ENCODE data around the gene SLC5A9. TPM values are rescaled to one million over a fixed set of nuclear protein-coding genes. Genes with fewer than 3 reads are reported as not detected.

The SLC5A9 gene
- total and polyA plus RNA-seq, 2 donors (not counting 1 experiment from before 2014, with no cell fraction given) = 0.07 TPM; not detected in 1

GRCh38 chr1:48207131-48207530 lies 15.4 kb upstream of the SLC5A9 start:
- no peak overlapping the region for H3K4me3 Mint-ChIP-seq
- intact Hi-C loops (cut with micrococcal nuclease) = no loop called here
- CTCF ChIA-PET = no interaction called here
- no peaks in the 10 kb centered on the region for H4K20me1 ChIP-seq (ENCODE audit: control insufficient read depth, insufficient read depth, low read length, poor library complexity, severe bottlenecking)
- no peak overlapping the region for H3K27ac ChIP-seq (ENCODE audit: low read length in 2 of 2)
- POLR2A ChIA-PET = no interaction called here
- no peaks in the 10 kb centered on the region for H3K36me3 ChIP-seq (replicated peaks in 1 of 2; ENCODE audit: control extremely low read depth in 1 of 2, control insufficient read depth in 1 of 2, extremely low read depth in 1 of 2, insufficient read depth in 2 of 2, low read length in 1 of 2)
- H3K4me1 ChIP-seq (ENCODE audit: control insufficient read depth in 2 of 2, insufficient read depth in 2 of 2, low read length in 2 of 2) = no peaks in the 10 kb centered on the region
- no peak for ATAC-seq (ENCODE audit: low read depth)
- H3K4me3 ChIP-seq (ENCODE audit: control extremely low read depth in 1 of 5, extremely low read depth in 1 of 5, insufficient read depth in 1 of 5, low read depth in 2 of 5, low read length in 4 of 5) = no peak overlapping the region
- peaks cover 10% of the 10 kb centered on the region for H3K27me3 Mint-ChIP-seq
- H3K79me2 ChIP-seq (ENCODE audit: control insufficient read depth, insufficient read depth, low read length) = no peaks in the 10 kb centered on the region
- 95% methylated on average over 2 of the region's 3 CpGs for WGBS (ENCODE audit: insufficient coverage)
- H3K9me3 ChIP-seq (ENCODE audit: control extremely low read depth in 1 of 3, control insufficient read depth in 2 of 3, insufficient read depth in 1 of 3, low read length in 2 of 3) = no peaks in the 10 kb centered on the region
- H3K4me2 ChIP-seq (replicated peaks; ENCODE audit: low read depth, low read length, poor library complexity, severe bottlenecking) = no peak overlapping the region
- no peaks in the 10 kb centered on the region for H3K9me3 Mint-ChIP-seq (ENCODE audit: insufficient read depth)
- DNase-seq = no peak
- no peak overlapping the region for H3K9ac ChIP-seq (ENCODE audit: low read length)
- H2AFZ ChIP-seq (ENCODE audit: insufficient read depth, low read depth, low read length, poor library complexity, severe bottlenecking) = no peak overlapping the region
- no peak for TF ChIP-seq EZH2 (IDR thresholded peaks at IDR 0.05; ENCODE audit: borderline replicate concordance, insufficient read depth, low read depth, low read length, poor library complexity, severe bottlenecking)
- TF ChIP-seq CTCF (IDR thresholded peaks at IDR 0.05) = no peak
- H3K27ac Mint-ChIP-seq = no peak overlapping the region
- H3K27me3 ChIP-seq (replicated peaks in 1 of 4; ENCODE audit: control extremely low read depth in 1 of 4, control insufficient read depth in 3 of 4, insufficient read depth in 4 of 4, low read length in 3 of 4) = peaks cover 0 to 3% (median 0%) of the 10 kb centered on the region in 4 experiments
- H3K4me1 Mint-ChIP-seq = no peaks in the 10 kb centered on the region

- POLR2A ChIA-PET = no interaction called here
- WGBS (ENCODE audit: insufficient coverage) = 100% methylated on average over 1 of the region's 3 CpGs
- no peak overlapping the region for H3K27ac Mint-ChIP-seq
Measured at GRCh38 chr1:48207536-48208075, 14.9 kb upstream of the SLC5A9 start.

More at GRCh38 chr1:48207536-48208075, 14.9 kb upstream of the SLC5A9 start:
- Mint-ChIP-seq H3K27me3 (peaks cover 9% of the 10 kb centered on the region), H3K4me1 (no peaks in the 10 kb centered on the region), H3K9me3 (ENCODE audit: insufficient read depth) (no peaks in the 10 kb centered on the region), H3K4me3 (no peak overlapping the region)
- Histone ChIP-seq H3K4me1 (ENCODE audit: control insufficient read depth in 2 of 2, insufficient read depth in 2 of 2, low read length in 2 of 2) (no peaks in the 10 kb centered on the region), H3K4me3 (ENCODE audit: control extremely low read depth in 1 of 5, extremely low read depth in 1 of 5, insufficient read depth in 1 of 5, low read depth in 2 of 5, low read length in 4 of 5) (no peak overlapping the region), H2AFZ (ENCODE audit: insufficient read depth, low read depth, low read length, poor library complexity, severe bottlenecking) (no peak overlapping the region), H3K4me2 (replicated peaks; ENCODE audit: low read depth, low read length, poor library complexity, severe bottlenecking) (no peak overlapping the region), H3K27ac (ENCODE audit: low read length in 2 of 2) (no peak overlapping the region), H4K20me1 (ENCODE audit: control insufficient read depth, insufficient read depth, low read length, poor library complexity, severe bottlenecking) (no peaks in the 10 kb centered on the region), H3K9me3 (ENCODE audit: control extremely low read depth in 1 of 3, control insufficient read depth in 2 of 3, insufficient read depth in 1 of 3, low read length in 2 of 3) (no peaks in the 10 kb centered on the region), H3K79me2 (ENCODE audit: control insufficient read depth, insufficient read depth, low read length) (no peaks in the 10 kb centered on the region), H3K27me3 (replicated peaks in 1 of 4; ENCODE audit: control extremely low read depth in 1 of 4, control insufficient read depth in 3 of 4, insufficient read depth in 4 of 4, low read length in 3 of 4) (no peaks in the 10 kb centered on the region), H3K36me3 (replicated peaks in 1 of 2; ENCODE audit: control extremely low read depth in 1 of 2, control insufficient read depth in 1 of 2, extremely low read depth in 1 of 2, insufficient read depth in 2 of 2, low read length in 1 of 2) (no peaks in the 10 kb centered on the region), H3K9ac (ENCODE audit: low read length) (no peak overlapping the region)
- DNase-seq (no peak), ATAC-seq (ENCODE audit: low read depth) (no peak)
- intact Hi-C loops (cut with micrococcal nuclease) = no loop called here
- CTCF ChIA-PET = no interaction called here
- TF ChIP-seq EZH2 (IDR thresholded peaks at IDR 0.05; ENCODE audit: borderline replicate concordance, insufficient read depth, low read depth, low read length, poor library complexity, severe bottlenecking) (no peak), CTCF (IDR thresholded peaks at IDR 0.05) (no peak)

Data from B cell (primary cell).